T-helper 1 cell treated with Interleukin-12 subunit alpha and Interleukin-12 subunit beta and Interleukin-4 antibody, amounts not matched to agents 30 μg/mL and 1 μg/mL, for 36 hours (primary cell): ENCODE measurements around the gene SNCAIP.

ENCODE experiments used
- H3K27ac Mint-ChIP-seq: one replicate; pipeline ENCODE4 v1.8.0; 2021; ENCODE audit warnings: mild to moderate bottlenecking, mixed read lengths
- H3K27me3 Mint-ChIP-seq: one replicate; pipeline ENCODE4 v1.8.0; 2021; ENCODE audit warnings: low read depth, mixed read lengths
- H3K36me3 Mint-ChIP-seq: one replicate; pipeline ENCODE4 v1.8.0; 2021; ENCODE audit warnings: low read depth, mixed read lengths
- H3K4me1 Mint-ChIP-seq: one replicate; pipeline ENCODE4 v1.8.0; 2021; ENCODE audit warnings: low read depth, mixed read lengths
- H3K4me3 Mint-ChIP-seq: one replicate; pipeline ENCODE4 v1.8.0; 2021; ENCODE audit warnings: mild to moderate bottlenecking, moderate library complexity, mixed read lengths
- H3K9me3 Mint-ChIP-seq: one replicate; pipeline ENCODE4 v1.8.0; 2021; ENCODE audit warnings: mixed read lengths

SNCAIP gene

DNA sequence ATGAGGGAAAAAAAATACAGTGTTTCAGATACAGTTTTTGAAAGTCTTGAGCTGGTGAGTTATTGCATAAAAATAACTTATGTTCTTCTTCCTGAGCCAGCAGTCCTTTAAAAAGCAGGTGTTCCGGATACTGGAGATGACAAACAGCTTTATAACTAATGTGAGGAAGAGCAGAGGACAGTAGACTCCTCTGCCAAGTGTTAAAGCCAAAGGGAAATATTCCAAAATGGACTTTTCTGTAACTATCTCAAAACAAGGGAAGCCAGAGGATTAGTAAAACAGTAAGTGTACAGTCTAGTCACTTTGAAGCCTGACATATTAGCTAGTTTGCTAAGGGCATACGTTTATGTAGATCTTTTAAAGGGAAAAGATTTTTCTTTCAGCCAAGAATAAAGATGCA, 11.0 kb upstream of the SNCAIP start:
- H3K36me3 Mint-ChIP-seq: no peaks in the 10 kb centered on the region
- no peak overlapping the region for H3K27ac Mint-ChIP-seq
- no peak overlapping the region for H3K4me3 Mint-ChIP-seq
- H3K27me3 Mint-ChIP-seq: no peaks in the 10 kb centered on the region
- H3K9me3 Mint-ChIP-seq: no peaks in the 10 kb centered on the region
- no peaks in the 10 kb centered on the region for H3K4me1 Mint-ChIP-seq

DNA sequence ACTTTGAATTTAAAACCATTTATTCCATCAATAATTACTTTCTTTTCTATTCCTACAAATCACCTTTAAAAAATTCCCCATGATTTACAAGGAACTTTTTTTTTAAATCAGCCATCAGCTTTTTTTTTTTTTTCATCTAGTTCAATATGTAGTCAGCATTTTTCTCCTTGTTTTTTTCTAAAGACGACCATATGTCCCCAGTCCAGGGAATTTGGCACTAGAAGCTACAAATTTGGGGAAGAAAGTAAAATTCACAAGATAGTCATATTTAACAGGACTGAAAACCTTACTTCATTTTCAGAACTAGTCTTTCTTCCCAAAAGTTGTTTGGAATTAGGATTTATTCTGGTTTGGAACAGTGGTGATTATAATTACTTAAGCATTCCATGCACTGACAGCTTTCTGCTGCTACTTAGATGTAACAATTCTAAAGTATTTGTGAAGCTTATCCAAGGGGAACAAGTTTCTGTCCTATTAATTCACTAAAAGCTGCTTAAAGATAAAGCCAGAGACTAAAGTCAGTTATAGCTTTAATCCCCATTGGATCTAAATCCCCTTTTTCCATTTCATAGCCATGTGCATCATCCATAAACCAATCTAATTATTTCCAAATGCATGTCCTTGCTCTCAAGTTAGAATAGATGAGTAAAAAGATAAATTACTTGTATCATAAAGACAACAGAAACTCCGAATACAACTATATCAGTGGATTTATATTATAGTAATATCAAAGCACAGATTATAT, 7.4 kb upstream of the SNCAIP start:
- Mint-ChIP-seq H3K27ac (no peak overlapping the region), H3K27me3 (peaks cover 6% of the 10 kb centered on the region), H3K4me3 (no peak overlapping the region), H3K9me3 (no peaks in the 10 kb centered on the region), H3K36me3 (no peaks in the 10 kb centered on the region), H3K4me1 (no peaks in the 10 kb centered on the region)

DNA sequence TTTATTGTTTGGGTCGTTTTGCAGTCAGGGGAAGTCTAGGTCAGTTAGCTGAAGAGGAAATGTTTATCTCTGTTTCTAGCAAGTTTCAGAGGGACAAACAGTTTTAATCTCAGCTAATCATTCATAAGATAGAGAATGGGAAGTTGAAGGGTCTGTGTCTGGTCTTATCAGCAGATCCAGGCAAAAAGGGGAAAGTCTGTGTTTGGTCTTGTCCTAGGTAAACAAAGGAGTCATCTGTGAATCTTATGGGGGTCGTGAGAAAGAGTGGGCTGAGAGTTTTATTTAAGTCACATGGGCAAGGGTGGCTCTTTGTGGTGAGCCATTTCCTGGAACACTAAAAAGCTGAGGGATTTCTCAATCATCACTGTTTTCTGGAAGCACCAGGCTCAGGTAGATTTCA, 5.6 kb upstream of the SNCAIP start:
- H3K27me3 Mint-ChIP-seq: peaks cover 24% of the 10 kb centered on the region
- no peak overlapping the region for H3K27ac Mint-ChIP-seq
- H3K4me3 Mint-ChIP-seq: no peak overlapping the region
- no peaks in the 10 kb centered on the region for H3K36me3 Mint-ChIP-seq
- no peaks in the 10 kb centered on the region for H3K9me3 Mint-ChIP-seq
- no peaks in the 10 kb centered on the region for H3K4me1 Mint-ChIP-seq

DNA sequence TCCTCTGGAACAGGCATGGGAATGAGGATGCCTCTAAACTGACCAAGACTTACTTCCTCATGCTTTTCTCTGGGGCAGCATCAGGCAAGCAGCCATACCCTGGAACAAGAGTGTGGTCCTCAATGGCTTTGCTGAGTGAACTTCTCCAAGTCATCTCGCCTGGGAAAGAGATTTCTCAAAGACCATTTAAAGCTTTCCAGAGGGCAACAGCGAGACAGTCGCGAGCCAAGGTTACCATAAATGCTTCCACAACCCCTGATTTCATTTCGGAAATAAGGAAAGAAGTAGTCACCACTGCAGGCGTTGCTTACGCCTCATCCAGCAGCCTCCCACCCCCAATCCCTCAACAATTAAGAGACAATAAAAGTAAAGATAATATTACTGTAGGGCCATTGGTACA, 1.1 kb upstream of the SNCAIP start:
- Mint-ChIP-seq H3K27ac (no peak overlapping the region), H3K36me3 (no peaks in the 10 kb centered on the region), H3K27me3 (peaks cover 59% of the 10 kb centered on the region), H3K4me1 (no peaks in the 10 kb centered on the region), H3K4me3 (no peak overlapping the region), H3K9me3 (no peaks in the 10 kb centered on the region)

DNA sequence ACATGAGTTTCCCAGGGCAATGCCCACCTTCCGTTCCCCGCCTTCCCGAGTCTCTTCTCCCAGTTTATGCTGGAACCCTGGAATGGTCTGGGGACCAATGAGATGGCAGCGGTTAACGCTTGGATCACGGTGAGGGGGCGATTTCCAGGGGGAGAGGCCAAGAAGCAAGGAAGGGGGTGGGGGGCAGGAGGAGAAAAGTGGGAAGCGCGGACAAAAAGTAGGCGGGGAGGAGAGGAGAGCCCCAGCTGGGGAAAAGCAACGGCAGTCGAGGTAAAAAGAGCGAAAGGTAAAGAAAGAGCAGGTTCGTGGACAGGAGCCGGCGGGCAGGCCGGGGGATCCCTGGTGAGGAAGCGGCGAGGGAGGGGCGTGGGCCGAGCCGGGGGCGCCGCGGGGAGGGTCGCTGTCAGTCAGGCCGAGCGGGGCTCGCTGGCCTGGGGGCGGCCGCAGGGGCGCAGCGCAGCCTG, 508 bp upstream of the SNCAIP start:
- Mint-ChIP-seq H3K4me1 (no peaks in the 10 kb centered on the region), H3K36me3 (no peaks in the 10 kb centered on the region), H3K27ac (no peak overlapping the region), H3K9me3 (no peaks in the 10 kb centered on the region), H3K4me3 (no peak overlapping the region), H3K27me3 (peaks cover 59% of the 10 kb centered on the region)

DNA sequence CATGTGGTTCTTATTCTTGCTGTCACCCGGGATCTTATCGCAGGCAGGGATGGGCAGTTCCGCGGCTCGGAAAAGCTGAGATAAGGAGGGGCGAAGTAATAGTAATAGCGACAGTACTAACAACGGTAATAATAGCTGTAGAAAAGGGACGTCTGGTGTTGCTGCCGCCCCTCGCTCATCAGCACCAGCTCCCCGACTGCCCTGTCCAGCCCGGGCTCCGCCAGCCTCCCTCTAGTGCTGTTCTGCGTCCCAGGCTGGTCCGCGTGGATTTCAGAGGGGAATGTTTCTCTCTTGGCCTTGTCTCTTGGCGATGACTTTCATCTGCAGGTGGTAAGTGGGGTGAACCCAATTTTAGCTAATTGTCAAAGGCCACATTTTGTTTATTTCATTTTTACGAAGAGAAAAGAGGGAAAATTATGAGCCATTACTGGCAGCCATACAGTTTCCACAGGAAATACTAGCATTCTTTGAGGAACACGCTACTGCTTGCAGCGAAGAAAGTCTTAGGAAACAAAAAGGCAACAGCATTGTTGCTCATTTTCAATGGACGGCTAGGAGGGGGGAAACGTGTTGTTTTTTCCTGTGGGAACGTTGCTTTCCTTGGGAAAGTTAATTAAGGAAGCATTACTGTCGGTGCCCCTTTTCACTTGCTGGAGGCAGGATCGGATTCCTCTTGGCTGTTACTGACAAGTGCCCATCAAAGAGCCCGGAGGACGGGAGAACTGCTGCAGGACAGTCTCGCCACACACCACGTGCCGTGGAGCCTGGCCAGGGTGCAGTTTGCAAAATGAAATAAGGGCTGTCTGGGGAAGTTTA, 762 bp downstream of the SNCAIP start:
- H3K36me3 Mint-ChIP-seq: no peaks in the 10 kb centered on the region
- H3K27ac Mint-ChIP-seq: no peak overlapping the region
- no peaks in the 10 kb centered on the region for H3K4me1 Mint-ChIP-seq
- H3K27me3 Mint-ChIP-seq: peaks cover 59% of the 10 kb centered on the region
- no peaks in the 10 kb centered on the region for H3K9me3 Mint-ChIP-seq
- H3K4me3 Mint-ChIP-seq: no peak overlapping the region

DNA sequence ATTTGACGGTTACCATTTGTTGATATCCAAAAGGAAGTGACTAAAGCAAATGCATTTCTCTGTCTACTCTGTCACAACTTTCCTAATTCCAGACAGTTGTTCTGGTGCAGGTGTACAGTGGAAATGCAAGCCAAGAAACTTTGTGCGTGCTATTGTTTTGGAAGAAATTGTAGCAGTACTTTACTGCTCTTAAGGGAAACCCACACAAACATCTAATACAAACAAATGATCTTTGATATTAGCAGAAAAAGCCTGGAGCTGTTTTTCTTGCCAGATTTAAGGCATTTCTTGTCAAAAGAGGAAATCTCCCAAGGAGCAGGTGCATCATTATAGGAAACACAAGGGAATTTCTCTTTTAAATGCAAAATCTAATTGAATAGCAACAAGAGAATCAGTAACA, 2.0 kb downstream of the SNCAIP start:
- Mint-ChIP-seq H3K4me3 (no peak overlapping the region), H3K9me3 (no peaks in the 10 kb centered on the region), H3K36me3 (no peaks in the 10 kb centered on the region), H3K4me1 (no peaks in the 10 kb centered on the region), H3K27ac (no peak overlapping the region), H3K27me3 (peaks cover 59% of the 10 kb centered on the region)

DNA sequence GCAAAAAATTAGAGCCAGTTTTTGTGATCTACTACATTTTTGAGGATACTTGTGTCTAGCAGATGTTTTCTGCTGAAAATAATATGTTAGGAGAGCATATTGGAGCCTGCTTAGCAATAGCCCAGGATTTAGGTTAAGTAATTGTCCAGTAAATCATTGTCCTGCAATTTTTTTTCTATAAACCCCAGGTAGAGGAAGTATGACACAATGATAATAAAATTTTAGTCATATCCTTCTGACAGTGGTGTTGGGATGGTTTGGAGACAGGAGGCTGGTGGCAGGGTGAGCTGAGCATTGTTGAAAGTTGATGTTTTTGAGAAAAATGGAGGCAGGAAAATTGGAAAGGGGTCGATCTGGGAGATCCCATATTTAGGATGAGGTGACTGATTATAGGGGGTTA, 3.5 kb downstream of the SNCAIP start:
- Mint-ChIP-seq H3K4me1 (no peaks in the 10 kb centered on the region), H3K36me3 (no peaks in the 10 kb centered on the region), H3K9me3 (no peaks in the 10 kb centered on the region), H3K27ac (no peak overlapping the region), H3K4me3 (no peak overlapping the region), H3K27me3 (peaks cover 45% of the 10 kb centered on the region)

DNA sequence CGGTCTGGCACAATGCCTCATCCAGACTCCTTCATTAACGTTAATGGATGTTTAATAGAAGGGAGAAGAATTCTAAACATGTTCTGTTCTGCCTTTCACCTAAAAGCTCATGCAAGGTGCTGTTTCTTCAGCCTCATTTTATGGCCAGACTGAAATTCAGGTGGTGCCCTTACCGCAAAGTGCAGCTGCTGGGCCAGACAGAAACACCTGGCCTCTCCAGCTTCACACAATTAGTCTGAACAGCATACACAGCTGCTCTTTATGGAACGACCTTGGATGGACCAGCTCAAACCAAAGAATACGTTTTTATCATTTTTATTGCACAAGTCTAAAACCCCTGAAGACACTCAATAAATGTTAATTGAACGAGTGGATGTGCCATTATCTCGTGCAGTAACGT, 4.6 kb downstream of the SNCAIP start:
- H3K4me1 Mint-ChIP-seq: no peaks in the 10 kb centered on the region
- H3K27me3 Mint-ChIP-seq: peaks cover 34% of the 10 kb centered on the region
- H3K9me3 Mint-ChIP-seq: no peaks in the 10 kb centered on the region
- H3K36me3 Mint-ChIP-seq: no peaks in the 10 kb centered on the region
- H3K27ac Mint-ChIP-seq: no peak overlapping the region
- H3K4me3 Mint-ChIP-seq: no peak overlapping the region

DNA sequence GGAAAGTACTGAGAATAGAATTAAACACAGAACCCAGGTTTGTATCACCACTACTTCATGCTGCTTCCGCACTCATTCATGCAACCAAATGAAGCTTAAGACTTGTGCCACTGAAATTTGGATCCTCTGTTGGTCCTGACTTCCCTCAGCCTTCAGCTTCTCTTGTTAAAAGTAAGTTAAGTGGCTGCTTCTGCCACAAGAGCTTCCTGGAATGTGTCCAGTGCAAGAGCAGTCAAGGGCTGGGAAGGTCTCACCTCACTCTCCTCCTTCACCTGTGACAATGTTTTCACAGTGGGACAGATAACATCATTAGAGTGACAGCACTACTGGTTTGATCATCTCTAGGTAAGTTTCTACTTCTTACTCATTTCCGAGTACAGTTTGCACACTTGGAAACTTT, 7.9 kb downstream of the SNCAIP start:
- H3K9me3 Mint-ChIP-seq: no peaks in the 10 kb centered on the region
- no peaks in the 10 kb centered on the region for H3K36me3 Mint-ChIP-seq
- no peak overlapping the region for H3K4me3 Mint-ChIP-seq
- H3K27me3 Mint-ChIP-seq: peaks cover 7% of the 10 kb centered on the region
- H3K4me1 Mint-ChIP-seq: no peaks in the 10 kb centered on the region
- no peak overlapping the region for H3K27ac Mint-ChIP-seq

DNA sequence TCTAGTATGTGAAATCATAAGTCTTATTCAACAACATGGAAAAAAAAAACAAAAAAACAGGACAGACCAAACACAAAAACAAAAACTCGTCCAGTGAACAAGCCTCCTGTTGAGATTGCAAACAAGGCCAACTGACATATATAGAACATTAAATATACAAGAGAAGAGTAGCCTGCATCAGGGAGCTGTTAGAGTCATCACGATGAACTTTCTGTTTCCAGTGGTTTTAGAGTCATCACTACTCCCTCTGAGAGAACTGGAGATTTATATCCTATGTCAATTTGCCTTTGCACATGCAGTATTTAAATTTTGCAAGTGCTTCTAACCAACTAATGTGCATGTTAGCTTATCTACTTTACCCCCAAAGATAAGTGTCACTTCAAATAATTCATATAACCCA, 9.9 kb downstream of the SNCAIP start:
- Mint-ChIP-seq H3K36me3 (no peaks in the 10 kb centered on the region), H3K9me3 (no peaks in the 10 kb centered on the region), H3K27me3 (no peaks in the 10 kb centered on the region), H3K4me3 (no peak overlapping the region), H3K27ac (no peak overlapping the region), H3K4me1 (no peaks in the 10 kb centered on the region)

DNA sequence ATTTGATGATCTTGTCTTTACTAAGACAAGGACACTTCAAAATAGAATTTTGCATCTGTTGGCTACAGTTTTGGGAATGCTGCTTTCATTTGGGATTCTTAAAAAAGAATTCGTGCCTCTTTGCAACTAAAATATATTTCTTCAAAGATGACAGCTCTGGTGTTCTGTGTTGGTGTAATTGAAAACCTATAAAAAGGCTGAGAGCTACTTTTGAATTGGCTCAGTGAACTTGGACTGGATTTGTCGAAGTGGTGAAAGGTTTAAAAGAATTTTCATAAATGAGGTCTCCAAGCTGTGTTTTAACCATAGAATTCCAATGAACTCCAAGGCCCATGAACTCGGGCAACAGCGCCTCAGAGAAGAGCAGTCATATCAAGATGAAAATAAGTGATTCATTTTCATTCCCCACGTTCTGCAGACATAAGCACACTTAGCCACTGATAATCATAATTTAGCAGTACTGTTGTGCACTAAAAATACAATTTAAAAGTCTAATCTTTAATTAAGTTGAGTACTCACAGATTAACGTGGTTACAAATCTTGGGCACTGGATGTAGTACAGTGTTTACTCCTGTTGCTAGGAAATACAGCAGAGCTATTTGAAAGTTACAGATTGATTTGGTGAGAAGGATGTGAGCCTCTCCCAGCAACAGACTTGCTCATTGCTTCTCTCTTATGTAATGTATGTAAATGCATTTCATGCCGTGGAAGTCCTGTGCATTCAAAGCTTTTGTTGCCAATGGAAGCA, 10.9 kb downstream of the SNCAIP start:
- H3K4me1 Mint-ChIP-seq: no peaks in the 10 kb centered on the region
- H3K36me3 Mint-ChIP-seq: no peaks in the 10 kb centered on the region
- no peak overlapping the region for H3K27ac Mint-ChIP-seq
- H3K9me3 Mint-ChIP-seq: no peaks in the 10 kb centered on the region
- H3K4me3 Mint-ChIP-seq: no peak overlapping the region
- H3K27me3 Mint-ChIP-seq: no peaks in the 10 kb centered on the region

DNA sequence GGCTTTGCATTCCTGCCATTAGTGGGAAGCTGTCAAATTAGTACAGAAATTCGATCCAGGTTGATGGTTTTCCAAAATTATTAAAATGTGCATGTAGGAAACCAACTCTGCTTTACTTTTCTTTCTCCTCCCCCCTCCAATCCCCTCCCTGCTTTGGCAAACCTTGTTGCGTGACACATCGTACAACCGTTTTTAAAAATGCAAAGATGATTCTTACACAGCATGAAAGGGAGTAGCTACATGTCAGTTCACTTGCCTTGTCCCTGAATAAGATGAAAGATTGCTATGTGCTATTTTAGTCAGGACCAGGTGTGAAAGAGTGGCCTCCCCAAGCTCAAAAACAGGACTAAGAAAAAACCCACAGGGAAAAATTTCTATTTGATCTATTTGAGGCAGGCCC, 11.7 kb downstream of the SNCAIP start:
- Mint-ChIP-seq H3K9me3 (no peaks in the 10 kb centered on the region), H3K27me3 (no peaks in the 10 kb centered on the region), H3K4me1 (no peaks in the 10 kb centered on the region), H3K36me3 (no peaks in the 10 kb centered on the region), H3K4me3 (no peak overlapping the region), H3K27ac (no peak overlapping the region)

DNA sequence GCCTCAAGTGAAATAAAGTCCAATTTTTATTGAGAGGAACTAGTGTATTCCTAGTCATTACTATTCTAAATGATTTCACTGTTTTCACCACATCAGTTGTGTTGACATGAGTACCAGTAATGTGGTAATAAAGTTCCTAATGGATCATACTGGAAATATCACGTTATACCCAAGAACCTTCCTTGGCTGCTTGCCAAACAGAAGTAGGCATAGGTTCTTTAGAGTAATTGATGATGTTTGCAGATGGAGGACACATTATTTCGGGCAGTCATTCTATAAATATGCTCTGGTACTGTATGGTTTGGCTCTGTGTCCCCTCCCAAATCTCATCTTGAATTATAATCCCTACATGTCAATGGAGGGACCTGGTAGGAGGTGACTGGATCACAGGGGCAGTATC, 15.1 kb downstream of the SNCAIP start:
- Mint-ChIP-seq H3K27ac (no peak overlapping the region), H3K4me3 (no peak overlapping the region), H3K27me3 (no peaks in the 10 kb centered on the region), H3K9me3 (no peaks in the 10 kb centered on the region), H3K36me3 (no peaks in the 10 kb centered on the region), H3K4me1 (no peaks in the 10 kb centered on the region)

DNA sequence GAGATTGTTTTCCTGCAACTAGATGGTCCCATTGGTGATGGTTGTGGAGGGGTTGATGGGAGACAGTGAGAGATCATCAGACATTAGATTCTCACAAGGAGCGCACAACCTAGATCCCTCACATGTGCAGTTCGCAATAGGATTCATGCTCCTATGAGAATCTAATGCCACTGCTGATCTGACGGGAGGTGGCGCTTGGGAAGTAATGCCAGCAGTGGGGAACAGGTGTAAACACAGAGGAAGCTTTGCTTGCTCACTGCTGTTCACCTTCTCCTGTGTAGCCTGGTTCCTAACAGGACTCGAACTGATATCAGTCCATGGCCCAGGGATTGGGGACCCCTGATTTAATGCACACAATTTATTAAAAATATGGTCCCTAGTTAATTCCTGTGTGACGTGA, 18.8 kb downstream of the SNCAIP start:
- Mint-ChIP-seq H3K27me3 (no peaks in the 10 kb centered on the region), H3K36me3 (no peaks in the 10 kb centered on the region), H3K4me3 (no peak overlapping the region), H3K27ac (no peak overlapping the region), H3K4me1 (no peaks in the 10 kb centered on the region), H3K9me3 (no peaks in the 10 kb centered on the region)
